ENCODE results near the gene SNRNP25. TPM values are rescaled to one million over a fixed set of nuclear protein-coding genes. Genes with fewer than 3 reads are reported as not detected.
A peak's percentile ranks its signal among the peaks of the same experiment; 100 is the strongest.

SNRNP25 gene
- total RNA-seq, 1 experiment from 2014 or later, result 21.2 TPM

DNA sequence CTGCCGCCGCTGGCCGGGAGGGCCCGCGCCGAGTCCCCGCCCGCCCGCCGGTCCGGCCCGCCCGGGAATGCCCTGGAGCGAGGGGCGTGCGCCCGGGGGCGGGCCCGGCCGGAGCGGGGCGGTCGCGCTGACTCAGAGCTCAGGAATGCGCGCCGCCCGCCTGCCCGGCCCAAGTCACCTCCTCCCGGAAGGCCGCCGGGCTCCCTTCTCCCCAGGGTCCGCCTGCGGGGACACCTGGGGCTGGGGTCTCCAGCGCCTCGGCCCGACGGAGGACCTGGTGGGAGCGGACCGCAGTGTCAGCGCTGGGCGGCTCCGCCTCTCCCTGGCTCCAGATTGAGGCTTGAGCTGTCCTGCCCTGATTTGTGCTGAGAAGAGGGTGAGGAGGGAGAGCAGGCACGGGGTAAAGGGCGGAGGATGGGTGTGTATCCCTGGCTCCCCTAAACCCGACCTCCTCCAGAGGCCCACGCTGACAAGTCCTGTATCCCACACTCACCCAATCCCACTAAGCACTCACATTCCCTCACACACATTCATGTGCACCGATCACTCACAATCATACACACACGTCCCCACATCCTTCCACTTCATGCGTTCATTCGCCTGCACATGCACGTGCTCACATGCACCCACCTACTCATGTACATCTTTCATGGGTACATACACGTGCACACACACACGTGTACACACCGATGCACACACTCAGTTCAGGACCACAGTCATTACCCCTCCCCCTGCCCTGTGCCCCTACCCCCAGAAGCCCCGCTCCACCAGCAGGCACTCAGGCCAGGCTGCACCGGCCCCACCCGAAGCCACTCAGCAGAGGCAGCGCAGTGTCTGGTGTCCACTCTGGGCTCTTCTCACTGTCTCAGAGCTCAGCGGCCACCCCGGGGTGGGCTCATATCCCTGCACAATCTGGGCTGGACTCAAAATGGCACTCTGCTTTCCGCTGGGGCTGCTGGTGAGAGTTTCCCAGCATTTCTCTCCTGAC lies 19.2 kb downstream of the SNRNP25 start, which contains the start of gene RHBDF1:
Gene RHBDF1 (minus strand): TSS at position 71 of the 988 bp plus-strand sequence. CDS start 7,616 bp downstream, outside the sequence.
- no peaks in the 10 kb centered on the region for H3K27me3 Mint-ChIP-seq (ENCODE audit: insufficient read depth, unreplicated experiment)
- H3K4me1 Mint-ChIP-seq (ENCODE audit: insufficient read depth, unreplicated experiment), result peaks cover 24% of the 10 kb centered on the region
- intact Hi-C loops (cut with micrococcal nuclease), result no loop called here
- BruUV-seq (replicated peaks), result no TSS peak
- no peak for TF ChIP-seq CTCF (IDR thresholded peaks at IDR 0.05; ENCODE audit: unreplicated experiment)
- H3K27ac Mint-ChIP-seq (ENCODE audit: low read depth, unreplicated experiment), result peak within 1 kb of the TSS; percentile 62
- no peaks in the 10 kb centered on the region for H3K36me3 Mint-ChIP-seq (ENCODE audit: insufficient read depth, unreplicated experiment)
- no peaks in the 10 kb centered on the region for H3K9me3 Mint-ChIP-seq (ENCODE audit: unreplicated experiment)
- ChIA-PET CTCF (interaction anchor here (4.9 kb wide), 1 partner anchor 23 kb away, joined by 56 read pairs; no protein-coding TSS in a partner anchor), POLR2A (interaction anchor here (0.6 to 2.4 kb wide), 7 partner anchors 10 to 352 kb away, joined by 3 to 10 read pairs (median 4); partner anchors contain the start of genes POLR3K and SNRNP25)
- peak; percentile 42 for DNase-seq (ENCODE audit: unreplicated experiment)
- H3K4me3 Mint-ChIP-seq (ENCODE audit: unreplicated experiment), result peak within 1 kb of the TSS; percentile 71

- no peaks in the 10 kb centered on the region for H3K36me3 Mint-ChIP-seq (ENCODE audit: insufficient read depth, unreplicated experiment)
- H3K27me3 Mint-ChIP-seq (ENCODE audit: insufficient read depth, unreplicated experiment), result no peaks in the 10 kb centered on the region
- POLR2A ChIA-PET, result no interaction called here
- CTCF ChIA-PET, result interaction anchor here (2.7 kb wide), 1 partner anchor 8 kb away, joined by 14 read pairs; no protein-coding TSS in a partner anchor
- peaks cover 24% of the 10 kb centered on the region for H3K4me1 Mint-ChIP-seq (ENCODE audit: insufficient read depth, unreplicated experiment)
- intact Hi-C loops (cut with micrococcal nuclease), result no loop called here
- no peak for TF ChIP-seq CTCF (IDR thresholded peaks at IDR 0.05; ENCODE audit: unreplicated experiment)
- H3K4me3 Mint-ChIP-seq (ENCODE audit: unreplicated experiment), result peak overlapping the region; percentile 68
- H3K27ac Mint-ChIP-seq (ENCODE audit: low read depth, unreplicated experiment), result no peak overlapping the region
- DNase-seq (ENCODE audit: unreplicated experiment), result no peak
- no TSS peak for BruUV-seq (replicated peaks)
- no peaks in the 10 kb centered on the region for H3K9me3 Mint-ChIP-seq (ENCODE audit: unreplicated experiment)
Observed at GRCh38 chr16:74051-74746, 20.6 kb downstream of the SNRNP25 start.

DNA sequence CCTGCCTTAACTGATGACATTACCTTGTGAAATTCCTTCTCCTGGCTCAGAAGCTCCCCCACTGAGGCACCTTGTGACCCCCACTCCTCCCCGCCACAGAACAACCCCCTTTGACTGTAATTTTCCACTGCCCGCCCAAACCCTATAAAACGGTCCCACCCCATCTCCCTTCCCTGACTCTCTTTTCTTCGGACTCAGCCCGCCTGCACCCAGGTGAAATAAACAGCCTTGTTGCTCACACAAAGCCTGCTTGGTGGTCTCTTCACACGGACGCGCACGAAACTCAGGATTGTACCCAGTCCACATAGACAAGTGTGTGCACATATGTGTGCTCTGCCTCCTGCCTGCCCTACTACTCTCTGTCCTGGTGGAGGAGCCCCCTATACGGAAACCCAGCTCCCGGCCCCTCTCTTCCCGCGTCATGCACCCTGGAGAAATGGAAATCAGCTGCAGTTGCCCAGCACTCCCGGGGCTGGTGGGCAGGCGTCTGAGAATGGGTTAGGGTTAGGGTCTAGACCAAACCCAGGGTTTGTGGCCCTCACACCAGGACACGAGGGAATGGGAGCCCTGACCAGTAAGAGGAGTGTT lies 21.2 kb downstream of the SNRNP25 start:
- peaks cover 5% of the 10 kb centered on the region for H3K36me3 Mint-ChIP-seq (ENCODE audit: insufficient read depth, unreplicated experiment)
- H3K4me3 Mint-ChIP-seq (ENCODE audit: unreplicated experiment), result no peak overlapping the region
- TF ChIP-seq CTCF (IDR thresholded peaks at IDR 0.05; ENCODE audit: unreplicated experiment), result no peak
- no peaks in the 10 kb centered on the region for H3K27me3 Mint-ChIP-seq (ENCODE audit: insufficient read depth, unreplicated experiment)
- ChIA-PET POLR2A (interaction anchor here (1.2 kb wide), 1 partner anchor 16 kb away, joined by 5 read pairs; no protein-coding TSS in a partner anchor), CTCF (interaction anchor here (0.7 to 2.7 kb wide), 3 partner anchors 9 to 291 kb away, joined by 5 to 14 read pairs (median 6); no protein-coding TSS in a partner anchor)
- no peaks in the 10 kb centered on the region for H3K9me3 Mint-ChIP-seq (ENCODE audit: unreplicated experiment)
- no peak overlapping the region for H3K27ac Mint-ChIP-seq (ENCODE audit: low read depth, unreplicated experiment)
- DNase-seq (ENCODE audit: unreplicated experiment), result no peak
- H3K4me1 Mint-ChIP-seq (ENCODE audit: insufficient read depth, unreplicated experiment), result peaks cover 24% of the 10 kb centered on the region
- no TSS peak for BruUV-seq (replicated peaks)
- intact Hi-C loops (cut with micrococcal nuclease), result no loop called here
